Measurements from ENCODE around the gene ZPR1.

ZPR1 gene

GRCh38 chr11:116730241-116730561 is 57.6 kb downstream of the ZPR1 start:
- H3K36me3 ChIP-seq (ENCODE audit: control insufficient read depth, insufficient read depth, low read length), result no peaks in the 10 kb centered on the region
- H3K27me3 ChIP-seq (ENCODE audit: control insufficient read depth, insufficient read depth, low read length), result peaks cover 5% of the 10 kb centered on the region
- no peak overlapping the region for H3K9ac ChIP-seq (ENCODE audit: low read length)
- H3K4me1 ChIP-seq (ENCODE audit: control insufficient read depth, insufficient read depth, low read length), result no peaks in the 10 kb centered on the region
- no peak overlapping the region for H3K27ac ChIP-seq (ENCODE audit: low read depth, low read length)
- no peak overlapping the region for H3K4me3 ChIP-seq (ENCODE audit: low read length)

- Histone ChIP-seq H3K27me3 (ENCODE audit: control insufficient read depth, insufficient read depth, low read length) (peaks cover 5% of the 10 kb centered on the region), H3K27ac (ENCODE audit: low read depth, low read length) (no peak overlapping the region), H3K4me3 (ENCODE audit: low read length) (no peak overlapping the region)
Measured at GRCh38 chr11:116729501-116730240, 58.2 kb downstream of the ZPR1 start.

GRCh38 chr11:116727990-116728389 is 59.8 kb downstream of the ZPR1 start:
- no peak overlapping the region for H3K9ac ChIP-seq (ENCODE audit: low read length)
- H3K4me1 ChIP-seq (ENCODE audit: control insufficient read depth, insufficient read depth, low read length), result no peaks in the 10 kb centered on the region
- H3K4me3 ChIP-seq (ENCODE audit: low read length), result no peak overlapping the region
- H3K27me3 ChIP-seq (ENCODE audit: control insufficient read depth, insufficient read depth, low read length), result peaks cover 5% of the 10 kb centered on the region
- H3K27ac ChIP-seq (ENCODE audit: low read depth, low read length), result no peak overlapping the region
- no peaks in the 10 kb centered on the region for H3K36me3 ChIP-seq (ENCODE audit: control insufficient read depth, insufficient read depth, low read length)

More at GRCh38 chr11:116729501-116730240, 58.2 kb downstream of the ZPR1 start:
- H3K4me1 ChIP-seq (ENCODE audit: control insufficient read depth, insufficient read depth, low read length), result no peaks in the 10 kb centered on the region
- no peaks in the 10 kb centered on the region for H3K36me3 ChIP-seq (ENCODE audit: control insufficient read depth, insufficient read depth, low read length)
- no peak overlapping the region for H3K9ac ChIP-seq (ENCODE audit: low read length)

- Histone ChIP-seq H3K36me3 (ENCODE audit: control insufficient read depth, insufficient read depth, low read length) (no peaks in the 10 kb centered on the region), H3K4me3 (ENCODE audit: low read length) (no peak overlapping the region), H3K27ac (ENCODE audit: low read depth, low read length) (no peak overlapping the region), H3K27me3 (ENCODE audit: control insufficient read depth, insufficient read depth, low read length) (no peaks in the 10 kb centered on the region), H3K4me1 (ENCODE audit: control insufficient read depth, insufficient read depth, low read length) (no peaks in the 10 kb centered on the region), H3K9ac (ENCODE audit: low read length) (no peak overlapping the region)
Measured at GRCh38 chr11:116725434-116726221, 62.2 kb downstream of the ZPR1 start.

- no peak overlapping the region for H3K9ac ChIP-seq (ENCODE audit: low read length)
- no peak overlapping the region for H3K27ac ChIP-seq (ENCODE audit: low read depth, low read length)
- no peaks in the 10 kb centered on the region for H3K36me3 ChIP-seq (ENCODE audit: control insufficient read depth, insufficient read depth, low read length)
- H3K4me3 ChIP-seq (ENCODE audit: low read length), result no peak overlapping the region
- H3K27me3 ChIP-seq (ENCODE audit: control insufficient read depth, insufficient read depth, low read length), result no peaks in the 10 kb centered on the region
- no peaks in the 10 kb centered on the region for H3K4me1 ChIP-seq (ENCODE audit: control insufficient read depth, insufficient read depth, low read length)
Measured at GRCh38 chr11:116724813-116725212, 63.0 kb downstream of the ZPR1 start.
